Femur (tissue), 1 donor: Measurements from ENCODE around the gene PRKAR1B.

Experiments used
- DNase-seq: peaks from one replicate; pipeline ENCODE4 v3.0.0-alpha.2; 2017

Gene PRKAR1B

DNA sequence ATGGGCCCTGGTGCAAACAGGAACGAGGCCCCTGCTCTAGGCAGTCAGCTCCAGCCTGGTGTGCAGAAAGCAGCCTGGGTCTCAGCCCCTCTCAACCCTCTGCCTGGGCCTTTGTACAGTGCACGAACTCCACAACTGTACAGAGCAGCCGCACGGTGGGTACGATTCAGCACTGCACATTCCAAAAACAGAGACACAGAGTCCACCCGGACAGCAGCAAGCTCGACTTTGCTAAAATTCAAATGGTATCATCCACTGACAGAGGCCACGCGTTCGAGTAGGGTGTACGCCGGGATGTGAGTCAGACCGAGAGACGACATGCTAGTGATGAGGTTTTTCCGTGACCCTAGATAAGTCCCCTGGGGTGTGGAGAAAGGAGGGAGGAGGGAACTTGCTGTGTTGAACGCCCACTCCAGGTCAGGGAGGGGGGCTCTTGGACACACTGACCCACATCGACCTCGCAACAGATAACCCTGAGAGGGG is 141.8 kb downstream of the PRKAR1B start:
- DNase-seq = no peak

DNA sequence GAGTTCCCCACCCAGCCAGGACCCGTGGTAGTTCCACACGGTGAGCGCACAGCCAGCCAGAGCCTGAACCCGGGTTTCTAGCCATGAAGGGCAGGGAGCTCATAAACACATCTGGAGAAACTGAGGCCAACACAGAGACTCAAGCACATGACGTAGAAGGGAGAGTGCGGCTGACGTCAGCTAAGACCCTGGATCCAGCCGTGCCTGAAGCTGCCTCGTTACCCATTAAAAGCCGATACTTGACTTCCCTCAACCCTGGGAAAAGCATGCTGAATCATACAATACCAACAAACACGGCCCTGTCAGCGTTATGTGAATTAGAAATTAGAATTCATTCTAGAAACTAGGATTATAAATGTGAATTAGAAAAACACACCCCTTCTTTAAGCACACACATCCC is 142.3 kb downstream of the PRKAR1B start:
- no peak for DNase-seq

DNA sequence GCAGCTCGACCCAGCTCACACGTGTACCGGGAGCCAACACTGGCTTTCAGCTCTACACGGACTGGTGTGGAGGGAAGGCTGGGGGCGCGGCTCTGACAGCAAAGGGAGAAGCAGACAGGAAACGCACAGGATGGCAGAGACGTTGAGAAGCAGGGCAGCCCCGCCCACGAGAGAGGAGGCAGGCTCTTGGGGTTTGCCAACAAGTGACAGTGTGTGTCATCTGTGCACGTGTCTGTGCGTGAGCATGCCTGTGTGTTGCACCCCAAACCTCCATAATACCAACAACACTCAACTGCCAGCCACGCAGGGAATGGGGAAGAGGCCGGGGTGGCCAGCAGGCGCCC is 143.0 kb downstream of the PRKAR1B start:
- DNase-seq = no peak

DNA sequence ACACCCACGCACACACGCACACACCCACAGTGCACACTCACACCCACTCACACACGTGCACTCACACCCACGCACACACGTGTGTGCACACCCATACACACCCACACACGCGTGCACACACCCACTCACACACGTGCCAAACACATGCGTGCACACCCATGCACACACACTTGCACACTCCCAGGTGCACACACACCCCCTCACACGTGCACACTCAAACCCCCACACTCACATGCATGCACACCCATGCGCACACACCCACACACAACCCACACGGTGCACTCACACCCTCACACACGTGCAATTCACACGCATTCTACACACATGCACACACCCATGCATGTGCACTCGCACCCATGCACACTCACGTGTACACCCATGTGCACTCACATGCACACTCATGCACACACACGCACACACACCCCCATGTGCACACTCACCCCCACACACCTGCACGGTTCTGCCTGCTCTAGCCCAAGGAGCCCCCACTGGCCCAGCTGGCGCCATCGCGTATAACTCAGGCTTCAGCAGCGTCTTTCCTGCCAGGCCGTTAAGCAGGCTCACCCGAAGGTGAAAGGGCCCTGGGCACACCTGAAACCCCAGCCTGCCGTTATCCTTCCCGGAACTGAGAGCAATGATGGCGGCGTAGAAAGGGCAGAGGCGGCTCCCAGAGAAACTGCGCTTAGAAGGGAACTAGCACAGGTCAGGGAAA is 143.5 kb downstream of the PRKAR1B start:
- no peak for DNase-seq

DNA sequence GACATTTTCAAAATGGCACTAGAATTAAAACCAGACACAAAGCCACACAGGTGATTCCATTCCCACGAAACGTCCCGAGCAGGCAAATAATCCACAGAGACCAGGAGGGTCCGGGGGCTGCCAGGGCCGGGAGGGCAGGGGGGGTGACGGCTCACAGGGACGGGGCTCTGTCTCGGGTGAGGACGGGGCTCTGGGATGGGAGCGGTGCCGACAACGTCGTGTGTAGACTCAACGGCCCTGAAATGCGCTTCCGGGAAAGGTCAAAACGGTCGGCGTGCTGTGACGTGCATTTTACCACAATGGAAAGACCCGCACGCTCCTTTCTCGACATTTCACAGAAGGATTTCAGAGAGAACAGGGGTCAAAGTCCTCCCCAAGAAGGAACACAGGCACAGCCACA is 144.2 kb downstream of the PRKAR1B start:
- DNase-seq = no peak

DNA sequence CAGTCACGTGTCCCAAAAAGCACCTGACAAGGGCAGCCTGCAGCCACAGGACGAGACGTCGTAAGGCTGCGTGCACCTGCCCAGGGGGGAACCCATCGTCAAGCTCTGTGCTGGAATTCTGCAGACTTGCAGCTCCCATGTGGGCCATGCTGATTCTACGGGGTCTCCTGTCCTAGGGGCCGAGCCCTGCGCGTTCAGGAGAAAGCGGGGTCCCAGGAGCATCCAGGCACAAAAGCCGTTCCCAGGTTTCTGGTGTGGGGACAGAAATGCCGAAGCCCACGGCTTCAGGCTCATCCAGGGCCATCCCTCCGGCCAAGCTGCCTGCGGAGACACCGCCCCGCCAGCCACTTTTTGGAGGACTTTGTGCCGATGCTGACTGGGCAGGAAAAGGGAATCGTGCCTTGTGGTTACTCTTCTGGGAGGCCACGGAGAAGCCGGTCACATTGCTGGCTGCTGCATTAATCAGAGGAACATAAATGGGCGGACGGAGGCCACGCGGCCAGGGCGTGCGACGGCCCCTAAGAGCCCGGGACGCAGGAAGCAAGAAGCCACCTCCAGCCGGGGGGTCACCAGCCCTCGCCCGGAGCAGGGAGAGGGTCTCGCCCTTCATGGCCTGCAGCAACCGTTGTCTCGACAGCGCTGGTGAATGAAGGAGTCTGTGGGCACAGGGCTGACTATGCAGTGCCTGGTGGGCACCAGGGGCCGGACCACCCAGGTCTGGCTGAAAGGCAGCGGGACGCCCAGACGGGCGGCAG is 144.8 kb downstream of the PRKAR1B start:
- no peak for DNase-seq

DNA sequence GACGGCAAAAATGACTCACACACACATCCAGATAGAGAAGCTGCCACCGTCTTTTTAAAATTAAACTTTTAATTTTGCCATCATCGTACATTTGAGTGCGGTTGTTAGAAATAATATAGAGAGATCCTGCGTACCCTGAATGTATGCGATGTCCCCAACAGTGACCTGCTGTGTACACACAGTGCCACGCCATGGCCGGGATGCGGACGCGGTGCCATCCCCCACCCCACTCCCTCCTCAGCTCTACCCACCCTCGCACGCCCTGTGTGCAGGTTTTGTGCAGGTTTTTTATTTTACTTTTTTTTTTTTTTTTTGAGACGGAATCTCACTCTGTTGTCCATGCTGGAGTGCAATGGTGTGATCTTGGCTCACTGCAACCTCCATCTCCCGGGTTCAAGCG is 148.7 kb downstream of the PRKAR1B start:
- no peak for DNase-seq

DNA sequence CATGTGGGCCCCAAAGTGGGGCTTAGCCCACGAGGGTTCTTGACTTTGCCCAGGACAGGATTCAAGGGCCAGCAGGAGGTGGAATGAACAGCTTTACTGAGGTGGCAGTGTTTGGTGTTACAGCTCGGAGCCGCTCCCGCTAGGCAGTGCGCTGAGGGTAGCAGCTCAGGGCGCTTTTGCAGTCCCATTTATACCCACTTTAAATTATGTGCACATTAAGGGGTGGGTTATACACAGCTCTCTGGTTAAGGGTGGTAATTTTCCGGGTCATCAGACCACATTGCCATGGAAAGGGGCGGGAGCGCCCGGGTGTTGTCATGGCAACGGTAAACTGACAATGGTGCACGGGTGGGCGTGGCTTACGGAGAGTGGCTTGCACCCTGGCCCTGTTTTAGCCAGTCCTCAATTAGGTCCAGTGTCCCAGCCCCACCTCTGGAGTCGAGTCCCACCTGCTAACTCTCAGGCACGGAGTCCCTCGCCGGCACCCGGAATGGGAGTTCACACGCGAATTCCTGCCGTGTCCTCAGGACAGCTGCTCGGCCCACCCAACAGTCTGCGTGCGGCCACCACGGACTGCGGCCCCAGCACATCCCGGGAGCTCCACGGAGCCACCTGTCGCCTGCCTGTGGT is 149.2 kb downstream of the PRKAR1B start:
- no peak for DNase-seq

DNA sequence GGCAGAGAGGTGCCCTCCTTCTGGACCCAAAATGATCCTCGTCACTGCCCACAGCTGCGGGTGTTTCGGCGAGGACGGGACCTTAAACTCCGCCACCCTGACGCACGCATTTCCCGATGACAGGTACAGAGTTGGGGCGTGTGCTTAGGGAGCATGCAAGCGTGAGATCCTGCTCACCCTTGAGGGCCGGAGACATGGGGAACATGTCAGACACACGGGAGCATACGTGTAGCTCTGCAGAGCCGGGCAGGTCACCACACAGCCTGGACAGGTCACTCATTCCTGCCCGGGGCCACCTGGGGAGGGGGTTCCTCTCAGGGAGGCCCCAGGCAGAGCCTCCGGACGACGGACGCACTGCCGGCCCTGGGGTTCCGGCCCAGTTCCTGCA is 149.8 kb downstream of the PRKAR1B start:
- no peak for DNase-seq

DNA sequence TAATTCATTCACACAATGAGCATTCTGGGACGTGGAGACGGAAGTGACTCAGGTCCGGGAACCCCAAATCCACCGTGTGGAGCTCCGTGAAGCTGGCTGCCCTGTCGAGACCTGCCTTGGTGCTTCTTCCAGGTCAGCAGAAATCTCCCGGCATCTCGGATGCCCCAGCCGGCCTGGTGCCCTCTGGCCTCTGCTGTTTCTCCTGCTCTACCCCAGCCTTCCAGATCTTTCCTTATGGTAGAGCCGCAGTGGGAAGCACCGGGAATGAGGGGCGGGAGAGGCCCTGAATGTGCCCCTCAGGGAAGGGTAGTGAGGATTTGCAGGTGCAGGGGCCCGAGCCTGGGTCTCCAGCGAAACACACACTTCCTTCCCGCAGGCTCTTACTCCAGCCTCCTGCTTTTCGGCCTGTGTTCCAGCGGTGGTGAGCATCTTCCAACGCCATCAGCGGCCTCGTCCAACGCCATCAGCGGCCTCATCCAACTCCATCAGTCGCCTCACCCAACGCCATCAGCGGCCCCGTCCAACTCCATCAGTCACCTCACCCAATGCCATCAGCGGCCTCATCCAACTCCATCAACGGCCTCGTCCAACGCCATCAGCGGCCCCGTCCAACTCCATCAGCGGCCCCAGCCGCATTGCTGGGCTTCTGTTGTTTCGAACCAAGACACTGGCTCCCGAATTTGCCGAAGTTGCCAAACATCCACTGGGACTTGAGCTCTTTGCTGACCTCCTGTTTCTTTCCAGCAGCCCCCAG is 150.4 kb downstream of the PRKAR1B start:
- DNase-seq = no peak

DNA sequence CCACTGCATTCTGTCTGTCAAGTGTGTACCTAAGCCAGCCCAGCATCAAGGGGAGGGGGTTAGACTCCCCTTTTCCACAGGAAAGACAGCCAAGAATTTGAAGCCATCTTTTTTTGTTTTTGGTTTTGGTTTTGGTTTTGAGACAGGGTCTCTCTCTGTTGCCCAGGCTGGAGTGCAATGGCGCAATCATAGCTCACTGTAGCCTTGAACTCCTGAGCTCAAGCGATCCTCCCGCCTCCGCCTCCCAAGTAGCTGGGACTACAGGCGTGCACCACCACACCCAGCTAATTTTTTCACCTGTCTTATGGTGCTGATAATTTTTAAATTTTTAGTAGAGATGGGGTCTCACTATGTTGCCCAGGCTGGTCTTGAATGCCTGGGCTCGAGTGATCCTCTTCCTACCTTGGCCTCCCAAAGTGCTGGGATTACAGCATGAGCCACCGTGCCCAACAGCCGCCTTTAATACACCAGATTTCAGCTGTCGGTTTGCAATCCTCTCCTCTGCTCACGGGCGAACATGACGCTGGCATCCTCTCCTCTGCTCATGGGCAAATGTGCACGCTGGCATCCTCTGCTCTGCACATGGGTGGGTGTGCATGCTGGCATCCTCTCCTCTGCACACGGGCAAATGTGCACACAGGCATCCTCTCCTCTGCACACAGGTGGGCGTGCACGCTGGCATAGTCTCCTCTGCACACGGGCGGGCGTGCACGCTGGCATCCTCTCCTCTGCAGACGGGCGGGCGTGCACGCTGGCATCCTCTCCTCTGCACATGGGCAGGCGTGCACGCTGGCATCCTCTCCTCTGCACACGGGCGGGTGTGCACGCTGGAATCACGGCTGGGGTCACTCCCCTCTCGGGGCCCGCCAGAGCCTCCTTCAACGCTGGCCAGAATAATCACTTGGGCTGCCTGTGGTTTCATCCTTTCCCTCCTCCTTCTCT is 151.4 kb downstream of the PRKAR1B start:
- no peak for DNase-seq

DNA sequence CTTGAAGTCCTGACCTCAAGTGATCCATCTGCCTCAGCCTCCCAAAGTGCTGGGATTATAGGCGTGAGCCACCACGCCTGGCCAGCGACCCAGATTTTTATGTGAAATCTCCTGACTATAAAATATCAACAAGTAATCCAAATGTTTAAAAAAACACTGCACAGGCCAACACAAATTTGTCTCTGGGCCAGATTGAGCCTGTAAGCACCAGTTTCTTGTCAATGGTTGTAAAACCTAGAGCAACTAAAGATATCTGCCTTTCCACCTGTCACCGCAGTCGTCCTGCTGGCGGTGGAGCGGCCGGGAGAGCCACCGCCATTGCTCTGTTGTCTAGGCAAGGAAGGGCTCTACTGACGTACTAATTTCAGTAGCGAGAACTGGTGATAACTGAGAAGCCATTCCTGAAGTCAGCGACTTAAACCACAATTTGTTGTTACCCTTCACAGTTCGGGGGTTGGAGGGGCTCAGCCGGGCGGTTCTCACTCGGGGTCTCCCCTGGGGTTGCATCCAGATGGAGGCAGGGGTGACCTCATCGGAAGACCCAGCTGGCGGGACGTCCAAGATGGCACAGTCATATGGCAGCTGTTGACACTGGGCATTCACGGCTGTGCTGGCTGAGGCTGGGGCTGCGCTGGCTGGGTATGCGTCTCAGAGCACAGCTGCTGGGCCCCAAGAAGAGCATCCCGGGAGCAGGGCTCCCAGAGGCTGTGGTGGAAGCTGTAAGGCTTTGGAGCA is 152.3 kb downstream of the PRKAR1B start:
- peak; percentile 78 for DNase-seq

DNA sequence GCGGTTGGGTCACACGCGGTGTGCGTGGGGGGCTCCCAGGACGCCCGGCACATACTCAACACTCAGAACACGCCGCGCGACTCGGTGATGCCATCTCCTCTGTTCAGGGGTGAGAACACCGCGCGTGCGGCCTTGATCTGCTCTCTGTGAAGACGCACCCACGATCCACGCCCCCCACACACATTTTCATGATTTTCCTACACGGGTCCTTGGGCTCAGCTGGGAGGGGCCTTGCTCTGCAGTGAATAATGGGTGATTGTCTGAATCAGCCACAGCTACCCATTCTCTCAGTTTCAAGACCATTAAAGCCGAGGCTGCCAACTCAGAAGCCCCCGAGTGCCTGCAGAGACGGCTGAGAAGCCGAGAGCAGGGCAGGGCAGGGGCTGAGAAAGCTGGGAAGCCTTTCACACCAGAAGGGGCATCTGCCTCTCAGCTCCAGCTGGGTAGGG is 153.1 kb downstream of the PRKAR1B start:
- DNase-seq = no peak

DNA sequence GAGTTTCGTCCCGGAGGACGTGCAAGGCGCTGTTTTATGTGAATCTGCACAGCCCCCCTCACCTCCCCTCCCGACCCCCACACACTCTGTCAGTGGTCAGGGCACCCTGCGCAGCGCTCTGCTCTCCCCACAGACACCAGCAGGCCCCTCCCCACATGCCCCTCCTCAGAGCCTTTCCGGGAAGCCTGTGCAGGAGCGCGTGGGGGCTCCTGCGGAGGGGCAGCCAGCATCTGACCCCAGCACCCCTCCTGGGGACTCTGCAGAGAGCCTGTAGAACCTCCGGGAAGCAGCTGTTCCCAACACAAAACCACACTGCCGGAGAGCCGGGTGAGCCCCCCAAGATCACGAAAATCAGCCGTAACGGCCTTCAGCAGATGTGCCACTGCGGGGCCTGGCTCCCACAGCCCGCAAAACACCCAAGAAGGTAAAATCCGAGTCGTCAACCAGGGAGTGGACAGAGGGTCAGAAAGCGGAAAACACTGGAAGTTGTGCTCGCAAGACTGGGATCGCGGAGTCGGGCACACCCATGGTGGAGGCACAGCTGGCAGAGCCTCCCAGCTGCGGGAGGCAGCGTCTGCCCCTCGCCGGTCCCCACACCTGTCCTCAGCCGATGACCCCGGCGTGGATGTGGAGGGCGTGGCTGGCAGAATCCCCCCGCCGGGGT is 153.7 kb downstream of the PRKAR1B start:
- DNase-seq = no peak

DNA sequence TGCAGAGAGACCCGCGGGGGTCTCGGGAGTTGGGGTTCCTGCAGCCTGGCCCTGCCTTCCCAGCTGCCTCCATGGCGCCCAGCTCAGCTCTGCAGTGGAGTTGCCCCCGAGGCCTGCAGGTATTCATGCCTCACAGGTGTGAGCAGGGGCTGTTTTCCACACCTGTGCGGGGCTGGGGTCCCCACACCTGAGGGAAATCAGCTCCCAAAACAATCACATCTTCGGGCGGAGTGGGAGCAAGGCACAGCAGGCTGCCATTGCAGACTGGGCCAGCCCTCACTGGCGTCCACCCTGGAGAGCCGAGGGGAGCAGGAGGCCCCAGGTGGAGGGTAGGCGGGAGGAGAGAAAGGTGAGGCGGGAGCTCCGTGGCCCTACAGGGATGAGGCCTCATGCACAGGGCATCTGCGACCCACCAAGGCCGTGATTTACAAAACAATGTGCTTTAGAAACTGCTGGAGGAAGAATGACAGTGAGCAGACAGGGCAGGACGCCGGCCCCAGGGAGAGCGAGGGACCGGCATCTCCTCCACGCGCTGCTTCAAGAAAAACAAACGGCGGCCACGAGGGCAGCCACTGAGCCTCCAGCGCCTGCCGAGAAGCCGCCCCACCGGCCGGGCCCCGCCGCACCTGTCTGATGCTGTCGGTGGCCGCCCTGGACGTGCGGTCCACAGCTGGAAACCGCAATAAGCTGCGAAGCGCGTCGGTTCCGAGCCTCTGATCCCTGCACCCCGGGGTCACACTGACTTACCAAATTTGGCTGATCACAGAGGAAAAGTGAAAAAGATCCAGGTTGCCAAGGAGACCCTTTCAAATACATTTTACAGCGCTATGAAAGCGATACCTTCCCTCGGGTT is 154.4 kb downstream of the PRKAR1B start:
- no peak for DNase-seq

DNA sequence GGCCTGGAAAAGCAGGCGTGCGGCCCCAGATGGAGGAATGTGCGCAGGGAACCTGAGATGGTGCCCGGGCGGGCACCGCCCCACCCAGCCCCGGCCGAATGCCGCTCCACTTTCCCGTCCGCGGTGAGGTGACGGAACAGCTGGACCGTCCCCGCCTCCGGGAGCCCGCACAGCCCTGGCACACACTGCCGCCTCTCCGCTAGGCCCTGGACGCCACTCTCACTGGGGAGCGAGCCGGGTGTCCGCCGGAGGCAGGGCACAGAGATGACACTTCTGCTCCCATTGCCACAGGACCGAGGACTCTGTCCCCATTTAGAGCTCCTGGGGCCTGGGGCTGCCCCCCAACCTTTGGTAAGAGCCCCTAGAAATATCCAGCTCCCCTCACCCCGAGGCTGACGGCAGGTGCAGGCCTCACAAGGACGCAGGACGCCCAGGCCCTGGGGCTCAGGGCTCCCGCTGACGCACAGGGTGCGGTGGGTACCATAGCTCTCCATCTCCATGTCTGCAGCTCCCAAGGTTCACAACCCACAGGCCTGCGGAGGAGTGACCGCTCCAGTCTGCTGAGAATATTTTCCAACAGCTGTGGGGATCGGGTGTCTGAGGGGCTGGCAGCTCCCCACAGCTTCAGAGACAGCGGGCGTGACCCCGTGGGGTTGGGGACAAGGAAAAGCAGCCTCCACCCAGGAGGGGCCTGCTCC is 155.2 kb downstream of the PRKAR1B start:
- DNase-seq = no peak

DNA sequence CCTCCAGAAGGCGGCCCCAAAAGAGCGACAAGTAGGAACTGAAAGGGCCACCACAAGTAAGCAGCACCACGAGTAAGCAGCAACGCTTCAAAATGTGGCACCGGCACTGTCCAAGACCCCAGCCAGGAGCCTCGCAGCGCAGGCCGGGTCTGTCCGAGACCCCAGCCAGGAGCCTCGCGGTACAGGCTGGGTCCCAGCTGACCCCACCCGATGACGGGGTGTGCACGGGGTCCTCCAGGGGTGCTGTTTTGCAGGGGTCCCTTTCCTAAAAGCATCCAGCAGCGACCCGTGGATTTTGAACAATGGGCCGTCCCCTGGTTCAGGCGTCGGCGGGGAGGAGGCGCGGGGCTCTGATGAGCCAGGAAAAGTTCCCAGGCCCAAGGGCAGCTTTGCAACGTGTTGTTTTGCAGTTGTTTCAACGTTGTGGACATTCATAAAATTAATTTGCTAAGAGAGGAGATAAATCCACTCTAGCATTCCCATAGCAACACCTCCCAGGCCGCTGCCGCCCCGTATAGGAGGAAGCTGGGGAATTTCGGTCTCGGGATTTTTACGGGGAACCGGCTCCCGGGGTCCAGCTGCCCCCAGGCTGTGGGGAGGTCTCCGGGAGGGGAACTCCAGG is 155.9 kb downstream of the PRKAR1B start:
- no peak for DNase-seq

DNA sequence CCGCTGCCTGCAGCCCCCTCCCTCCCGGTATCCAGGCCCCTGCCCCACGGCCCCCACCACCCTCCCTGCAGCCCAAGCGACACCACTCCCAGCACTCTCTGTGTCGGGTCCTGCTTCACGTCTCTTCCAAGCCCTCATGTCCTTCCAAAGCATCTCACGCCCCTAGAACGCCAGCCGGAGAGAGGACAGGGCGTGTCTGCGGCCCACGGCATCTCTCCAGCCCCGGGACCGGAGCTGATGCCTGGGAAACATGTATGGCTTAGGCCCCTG is 156.3 kb downstream of the PRKAR1B start:
- no peak for DNase-seq
